HEK293T (cell line): Measurements from ENCODE around the gene FARP1.

ENCODE experiments used
- BHLHE40 ChIP-seq: fragments of 450-650 bp; IDR thresholded peaks from 2 replicates; pipeline ENCODE4 v1.6.1; 2016; ENCODE audit warnings: mild to moderate bottlenecking, moderate library complexity, borderline replicate concordance
- ELF4 ChIP-seq: fragments of 450-650 bp; IDR thresholded peaks from 2 replicates; pipeline ENCODE4 v1.6.1; 2017; ENCODE audit warnings: antibody characterized with exemption
- FOXA1 ChIP-seq: fragments of 450-650 bp; IDR thresholded peaks from 2 replicates; pipeline ENCODE4 v1.6.1; 2016; ENCODE audit warnings: mild to moderate bottlenecking
- FOXK2 ChIP-seq: fragments of 450-650 bp; IDR thresholded peaks from 2 replicates; pipeline ENCODE4 v1.6.1; 2016; ENCODE audit warnings: mild to moderate bottlenecking
- FOXM1 ChIP-seq: fragments of 450-650 bp; IDR thresholded peaks from 2 replicates; pipeline ENCODE4 v1.6.1; 2017; ENCODE audit warnings: mild to moderate bottlenecking, borderline replicate concordance
- NFRKB ChIP-seq: fragments of 450-650 bp; IDR thresholded peaks from 2 replicates; pipeline ENCODE4 v1.6.1; 2016; ENCODE audit warnings: mild to moderate bottlenecking, moderate library complexity

- TF ChIP-seq FOXA1 (no peak), FOXM1 (no peak), NFRKB (no peak), BHLHE40 (no peak), ELF4 (no peak), FOXK2 (no peak)
These were observed 80.8 kb downstream of the FARP1 start for GRCh38 chr13:98223741-98224140.
